Activated CD4-positive, alpha-beta T cell treated with anti-CD3 and anti-CD28 coated beads, Interleukin-2, amount 50 U/mL, for 1 hour (primary cell): ENCODE data around the gene NOS1.

Experiments
- DNase-seq: peaks from one replicate; pipeline ENCODE4 v3.0.0-alpha.2; 2020

Gene NOS1

GRCh38 chr12:117363056-117363662 is 1.7 kb upstream of the NOS1 start:
- DNase-seq = no peak

GRCh38 chr12:117362391-117362790 is 965 bp upstream of the NOS1 start:
- DNase-seq = no peak

GRCh38 chr12:117361905-117362304 is 479 bp upstream of the NOS1 start:
- DNase-seq = no peak

GRCh38 chr12:117360551-117361346 is 677 bp downstream of the NOS1 start:
- no peak for DNase-seq

- no peak for DNase-seq
Measured at GRCh38 chr12:117360222-117360550, 1.2 kb downstream of the NOS1 start.

GRCh38 chr12:117359029-117359845 is 2.2 kb downstream of the NOS1 start:
- DNase-seq = no peak

GRCh38 chr12:117356048-117356447 is 5.4 kb downstream of the NOS1 start:
- no peak for DNase-seq

- DNase-seq = no peak
Measured at GRCh38 chr12:117352883-117353282, 8.5 kb downstream of the NOS1 start.

- DNase-seq = no peak
Measured at GRCh38 chr12:117352206-117352605, 9.2 kb downstream of the NOS1 start.

GRCh38 chr12:117350140-117350539 is 11.3 kb downstream of the NOS1 start:
- no peak for DNase-seq

- no peak for DNase-seq
Measured at GRCh38 chr12:117347588-117347987, 13.8 kb downstream of the NOS1 start.

GRCh38 chr12:117344716-117345115 is 16.7 kb downstream of the NOS1 start:
- no peak for DNase-seq

GRCh38 chr12:117343849-117344248 is 17.6 kb downstream of the NOS1 start:
- no peak for DNase-seq

- no peak for DNase-seq
Measured at GRCh38 chr12:117343296-117343695, 18.1 kb downstream of the NOS1 start.

GRCh38 chr12:117342682-117343081 is 18.7 kb downstream of the NOS1 start:
- DNase-seq = no peak

- no peak for DNase-seq
Measured at GRCh38 chr12:117342247-117342646, 19.2 kb downstream of the NOS1 start.

GRCh38 chr12:117339104-117339503 is 22.3 kb downstream of the NOS1 start:
- DNase-seq = no peak

GRCh38 chr12:117334855-117335587 is 26.4 kb downstream of the NOS1 start:
- DNase-seq = no peak

- DNase-seq = no peak
Measured at GRCh38 chr12:117334051-117334450, 27.4 kb downstream of the NOS1 start.

GRCh38 chr12:117333331-117333881 is 28.0 kb downstream of the NOS1 start:
- DNase-seq = no peak

- DNase-seq = no peak
Measured at GRCh38 chr12:117331691-117332090, 29.7 kb downstream of the NOS1 start.

- DNase-seq = no peak
Measured at GRCh38 chr12:117330441-117331113, 30.8 kb downstream of the NOS1 start.
